Measurements from ENCODE around the gene DAAM2.

DAAM2 gene

GRCh38 chr6:39819228-39819627, 27.1 kb downstream of the DAAM2 start:
- DNase-seq (ENCODE audit: low spot score), result no peak

DNA sequence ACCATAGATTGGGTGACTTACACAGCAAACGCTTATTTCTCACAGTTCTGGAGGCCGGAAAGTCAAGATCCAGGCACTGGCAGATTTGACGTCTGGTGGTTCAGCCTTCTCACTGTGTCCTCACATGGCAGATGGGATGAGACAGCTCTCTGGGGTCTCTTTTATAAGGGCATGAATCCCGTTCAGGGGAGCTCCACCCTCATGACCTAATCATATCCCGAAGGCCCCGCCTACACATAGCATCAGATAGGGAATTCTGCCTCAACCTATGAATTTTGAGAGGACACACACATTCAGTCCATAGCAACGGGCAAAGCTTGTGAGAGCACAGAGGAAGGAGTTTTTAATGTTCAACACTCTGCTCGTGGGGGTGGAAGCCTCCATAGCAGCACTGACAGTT, 27.5 kb downstream of the DAAM2 start:
- DNase-seq (ENCODE audit: low spot score), result no peak

DNA sequence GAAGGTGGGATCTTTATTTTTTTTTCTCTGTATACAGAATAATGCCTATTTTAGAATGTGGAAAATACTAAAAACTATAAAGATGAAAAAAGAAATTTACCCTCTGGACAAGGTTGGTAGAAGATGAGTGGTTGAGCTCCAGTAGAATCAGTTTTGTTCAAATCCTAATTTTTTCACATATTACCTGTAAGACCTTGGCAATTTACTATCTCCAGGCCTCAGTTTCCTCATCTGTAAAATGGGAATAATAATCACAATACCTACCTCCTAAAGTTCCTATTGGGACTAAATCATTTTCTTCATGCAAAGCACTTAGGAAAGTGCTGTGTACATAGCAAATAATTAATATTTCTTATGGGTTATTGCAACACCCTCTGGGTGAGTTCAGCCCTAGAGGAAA, 28.4 kb downstream of the DAAM2 start:
- no peak for DNase-seq (ENCODE audit: low spot score)

GRCh38 chr6:39821046-39821740, 29.0 kb downstream of the DAAM2 start:
- no peak for DNase-seq (ENCODE audit: low spot score)

DNA sequence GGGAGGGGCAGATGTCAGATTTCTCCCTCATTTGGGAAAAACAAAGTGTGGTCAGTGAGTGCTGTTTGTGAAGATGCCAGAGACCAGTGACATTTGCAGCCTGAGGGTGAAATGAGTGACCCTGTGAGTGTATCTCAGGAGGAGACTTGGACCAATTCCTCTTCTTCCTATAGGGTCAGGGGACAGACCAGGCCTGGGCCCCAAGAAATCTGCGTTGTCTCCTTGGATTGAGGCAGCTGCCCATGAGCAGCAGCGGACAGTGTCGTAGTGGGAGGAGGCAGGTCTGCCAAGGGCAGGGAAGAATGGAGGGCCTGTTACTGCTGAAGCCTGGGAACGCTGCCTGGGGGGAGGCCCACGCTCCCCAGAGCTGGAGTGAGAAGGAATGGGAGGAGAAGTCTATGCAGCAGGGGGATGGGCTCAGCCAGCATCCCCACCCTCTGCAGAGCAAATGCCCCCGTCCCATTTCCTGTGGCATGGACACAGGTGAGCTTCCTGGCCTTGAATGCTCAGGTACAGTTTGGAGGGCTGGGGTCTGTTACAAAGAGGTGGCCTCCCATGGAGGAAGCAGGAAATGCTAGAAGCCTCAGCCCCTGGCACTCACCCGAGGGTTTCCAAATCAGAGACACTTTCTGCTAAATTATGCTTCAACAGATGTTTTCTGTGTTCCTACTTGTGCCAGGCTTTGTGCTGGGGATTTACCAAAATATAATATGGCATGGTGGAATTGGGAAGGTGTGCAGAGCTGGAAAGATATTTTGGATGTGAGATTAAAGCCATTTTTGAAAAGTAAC, 29.8 kb downstream of the DAAM2 start:
- DNase-seq (ENCODE audit: low spot score), result no peak

- no peak for DNase-seq (ENCODE audit: low spot score)
Measured at GRCh38 chr6:39822846-39823815, 31.0 kb downstream of the DAAM2 start.

GRCh38 chr6:39824030-39824926, 32.1 kb downstream of the DAAM2 start:
- no peak for DNase-seq (ENCODE audit: low spot score)

DNA sequence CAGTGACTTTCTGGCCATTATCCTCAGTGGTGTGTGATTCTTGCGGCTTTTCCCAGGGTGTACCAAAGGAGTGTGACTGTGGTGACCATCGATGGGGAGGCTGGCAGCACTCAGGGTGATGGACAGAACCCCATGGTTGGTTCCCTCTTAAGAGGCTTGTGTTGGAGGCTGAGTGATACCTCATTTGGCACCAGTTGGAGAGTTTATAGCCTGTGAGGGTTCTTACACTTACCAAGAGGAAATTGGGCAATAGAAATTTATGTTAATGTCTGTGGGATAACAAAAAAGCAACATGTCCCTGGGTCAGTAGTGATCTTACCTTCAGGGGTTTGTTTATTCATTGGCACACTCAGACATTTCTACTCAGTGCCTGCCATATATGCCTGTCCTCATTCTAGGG, 37.2 kb downstream of the DAAM2 start:
- DNase-seq (ENCODE audit: low spot score), result no peak

DNA sequence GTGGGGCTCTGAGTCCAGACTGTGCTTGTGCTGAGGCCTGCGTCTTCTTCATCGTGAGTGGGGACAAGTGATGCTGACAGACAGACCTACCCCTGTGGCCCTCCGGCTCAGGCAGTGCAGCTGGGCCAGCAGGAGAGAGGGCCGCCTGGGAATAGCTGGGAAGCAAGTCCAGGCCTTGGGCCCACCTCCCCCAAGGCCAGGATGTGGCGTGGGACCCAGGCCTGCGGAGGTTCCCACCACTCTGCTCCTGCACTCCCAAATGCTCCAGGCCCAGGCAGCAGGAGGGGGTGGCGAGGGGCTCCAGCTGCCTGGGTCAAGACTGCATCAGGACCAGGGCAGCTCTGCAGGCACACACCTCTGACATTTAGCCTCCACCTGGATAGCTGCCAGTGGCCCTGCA, 38.3 kb downstream of the DAAM2 start:
- DNase-seq (ENCODE audit: low spot score), result no peak

GRCh38 chr6:39831701-39832100, 39.5 kb downstream of the DAAM2 start:
- DNase-seq (ENCODE audit: low spot score), result no peak

- no peak for DNase-seq (ENCODE audit: low spot score)
Measured at GRCh38 chr6:39834278-39834677, 42.1 kb downstream of the DAAM2 start.

DNA sequence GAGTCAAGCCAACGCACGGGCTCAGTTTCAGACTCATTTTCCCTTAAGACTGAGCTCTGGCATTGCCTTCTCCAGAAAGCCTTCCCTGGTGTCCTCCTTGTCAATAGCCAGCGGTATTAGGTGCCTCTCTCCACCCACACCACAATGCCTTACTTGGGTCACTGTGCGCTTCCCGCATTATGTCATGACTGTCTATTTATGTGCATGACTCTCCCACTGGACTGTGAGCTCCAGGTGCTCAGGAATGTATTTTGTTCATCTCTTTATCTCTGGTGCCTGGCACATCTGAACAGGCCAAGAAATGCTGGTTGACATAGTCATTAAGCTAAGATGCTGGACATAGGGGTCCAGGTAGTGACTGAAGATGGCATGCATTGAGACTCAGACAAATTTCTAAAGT, 42.7 kb downstream of the DAAM2 start:
- no peak for DNase-seq (ENCODE audit: low spot score)

GRCh38 chr6:39835821-39836295, 43.7 kb downstream of the DAAM2 start:
- DNase-seq (ENCODE audit: low spot score), result no peak

GRCh38 chr6:39836606-39837005, 44.4 kb downstream of the DAAM2 start:
- DNase-seq (ENCODE audit: low spot score), result no peak

DNA sequence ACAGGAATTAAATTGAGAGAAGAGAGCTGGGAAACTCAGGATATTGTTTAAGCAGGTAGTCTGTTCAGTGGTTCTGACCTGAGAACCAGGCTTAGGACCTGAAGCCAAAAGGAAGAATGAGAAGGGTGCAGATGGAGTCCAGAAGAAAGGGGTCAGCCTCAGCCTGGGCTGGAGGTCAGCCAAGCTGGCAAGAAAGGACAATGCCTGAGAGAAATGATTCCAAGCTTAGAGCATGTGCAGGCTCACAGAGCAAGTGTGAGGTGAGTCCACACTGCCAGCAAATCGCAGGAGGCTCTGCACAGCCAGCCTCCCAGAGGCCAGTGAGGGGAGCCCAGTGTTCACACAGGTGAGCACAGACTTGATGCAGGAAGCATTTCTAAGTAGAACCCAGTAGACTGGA, 47.3 kb downstream of the DAAM2 start:
- no peak for DNase-seq (ENCODE audit: low spot score)

GRCh38 chr6:39840781-39841180, 48.6 kb downstream of the DAAM2 start:
- no peak for DNase-seq (ENCODE audit: low spot score)

DNA sequence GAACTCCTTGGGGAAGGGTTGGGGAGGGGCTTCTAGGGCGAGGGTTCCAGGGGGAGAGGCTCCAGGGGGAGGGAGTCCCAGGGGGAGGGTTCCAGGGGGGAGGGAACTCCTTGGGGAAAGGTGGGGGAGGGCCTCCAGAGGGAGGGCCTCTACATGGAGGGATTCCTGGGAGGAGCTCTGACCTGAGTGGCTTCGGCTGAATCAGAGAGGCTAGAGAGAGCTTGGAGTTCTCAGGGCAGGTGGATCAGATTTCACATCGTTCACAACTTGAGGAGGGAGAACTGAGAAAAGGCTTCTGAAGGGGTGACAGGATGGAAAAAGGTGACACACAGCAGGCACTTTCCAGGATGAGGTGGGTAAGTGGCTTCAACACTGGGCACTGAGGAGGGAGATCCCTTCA, 49.1 kb downstream of the DAAM2 start:
- no peak for DNase-seq (ENCODE audit: low spot score)

DNA sequence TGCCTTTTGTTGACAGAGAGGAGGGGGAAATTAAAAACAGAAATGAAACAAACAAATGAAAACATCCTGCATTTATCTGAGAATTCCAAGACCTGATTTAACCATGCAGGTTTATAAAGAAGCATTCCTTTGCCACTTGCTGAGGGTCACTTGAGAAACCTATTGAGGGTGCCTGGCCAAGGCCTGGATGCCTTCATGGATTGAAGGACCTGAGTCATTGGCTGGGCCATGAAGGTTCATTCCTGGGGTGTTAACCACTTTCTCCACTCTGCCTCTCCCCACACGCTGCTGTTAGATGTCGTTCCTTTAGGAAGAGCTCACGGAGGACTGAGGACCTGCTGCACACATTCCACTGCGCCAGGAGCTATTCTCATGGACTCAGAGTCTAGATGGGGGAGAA, 49.7 kb downstream of the DAAM2 start:
- DNase-seq (ENCODE audit: low spot score), result no peak

DNA sequence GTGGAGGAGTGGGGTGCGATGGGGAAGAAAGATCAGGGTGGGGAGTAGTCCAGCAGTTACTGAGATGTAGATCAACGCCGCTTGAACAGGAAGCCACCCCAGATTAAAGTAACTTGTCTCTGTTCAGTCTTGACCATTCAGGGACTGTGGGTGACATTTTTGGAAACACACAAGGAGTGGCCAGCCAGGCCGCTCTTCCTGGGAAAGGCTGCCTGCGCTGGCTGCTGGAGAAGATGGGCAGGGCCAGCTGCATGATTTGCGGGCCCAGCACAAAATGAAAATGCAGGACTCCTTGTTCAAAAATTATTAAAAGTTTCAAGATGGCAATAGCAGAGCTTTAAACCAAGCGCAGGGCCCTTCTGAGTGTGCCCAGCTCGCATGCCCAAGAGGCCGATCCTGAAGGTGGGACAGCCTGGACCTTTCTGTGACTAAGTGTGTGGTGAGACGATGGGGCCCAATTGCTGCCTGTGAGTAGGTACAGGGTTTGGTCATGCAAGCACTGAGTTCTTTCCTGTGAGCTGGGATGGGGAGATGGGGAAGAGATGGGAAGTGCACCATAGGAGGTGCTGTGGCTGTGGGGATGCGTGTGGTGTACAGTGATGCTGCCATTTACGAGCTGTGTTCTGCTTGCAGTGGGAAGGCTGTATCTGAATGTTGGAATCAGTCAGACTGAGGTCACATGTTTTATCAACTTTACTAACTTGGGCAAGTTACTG, 51.3 kb downstream of the DAAM2 start:
- DNase-seq (ENCODE audit: low spot score), result no peak

DNA sequence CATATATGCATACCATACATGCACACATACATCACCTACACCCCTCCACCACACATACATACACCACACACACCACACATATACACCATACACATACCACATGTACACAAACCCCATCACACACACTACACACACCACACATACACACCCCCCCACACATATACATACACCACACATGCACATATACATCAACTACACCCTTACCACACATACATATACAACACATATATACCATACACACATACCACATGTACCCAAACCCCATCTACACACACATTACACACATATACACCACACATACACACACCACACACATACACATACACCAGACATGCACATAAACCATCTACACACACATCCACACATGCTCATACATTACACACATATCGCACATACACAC, 52.7 kb downstream of the DAAM2 start:
- no peak for DNase-seq (ENCODE audit: low spot score)

DNA sequence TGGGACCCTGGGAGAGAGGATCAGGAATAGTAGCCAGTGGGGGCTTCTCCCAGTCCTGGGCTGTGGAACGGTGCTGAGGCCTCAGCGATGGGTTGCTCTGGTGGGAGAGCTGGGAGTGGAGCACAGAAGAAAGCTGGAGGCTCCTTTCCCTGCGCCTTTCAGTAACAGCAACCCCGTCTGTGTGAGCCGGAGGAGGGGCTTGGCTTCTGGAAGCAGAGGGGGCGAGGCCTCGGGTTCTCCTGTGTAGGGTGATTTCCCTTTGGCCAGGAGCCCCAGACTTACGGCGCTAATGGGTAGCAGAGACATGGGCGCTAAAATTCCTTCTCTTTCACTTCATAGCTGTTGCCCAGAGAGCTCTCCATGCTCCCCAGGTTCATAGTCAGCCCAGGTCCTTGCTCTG, 55.0 kb downstream of the DAAM2 start:
- DNase-seq (ENCODE audit: low spot score), result no peak
